CD14-positive monocyte (primary cell): ENCODE results near the gene TBC1D10A. TPM values are rescaled to one million over a fixed set of nuclear protein-coding genes. Genes with fewer than 3 reads are reported as not detected.

Experiments used
- DNase-seq, 3 donors: peaks; one replicate each; pipeline ENCODE4 v3.0.0-alpha.2; 2011 to 2022
- H2AFZ ChIP-seq: 2 replicates; pipeline ENCODE4 v1.6.0; 2012; ENCODE audit warnings: mild to moderate bottlenecking, low read depth, low read length, inconsistent platforms; ENCODE audit not compliant: insufficient read depth, poor library complexity, severe bottlenecking
- H3K27ac ChIP-seq, 2 donors: 1 replicate in 1 of 2; 2 replicates in 1 of 2; pipeline ENCODE4 v1.5.1; 2012 to 2013; ENCODE audit warnings: low read length in 2 of 2, control low read depth in 1 of 2, inconsistent platforms in 1 of 2, low read depth in 1 of 2, mild to moderate bottlenecking in 1 of 2
- H3K27me3 ChIP-seq, 2 donors: one replicate each; pipeline versions ENCODE4 v1.6.0 to v1.6.1; 2011 to 2013; ENCODE audit warnings: low read length in 2 of 2; ENCODE audit not compliant: control insufficient read depth in 2 of 2, insufficient read depth in 2 of 2
- H3K36me3 ChIP-seq, 2 donors: replicated peaks in 1 of 2; 1 replicate in 1 of 2; 2 replicates in 1 of 2; pipeline versions ENCODE4 v1.5.1 to v1.6.1; 2012 to 2013; ENCODE audit warnings: low read length in 2 of 2, control low read depth in 1 of 2, inconsistent platforms in 1 of 2, mild to moderate bottlenecking in 1 of 2; ENCODE audit not compliant: insufficient read depth in 2 of 2, control insufficient read depth in 1 of 2
- H3K4me1 ChIP-seq, 2 donors: 1 replicate in 1 of 2; 2 replicates in 1 of 2; pipeline versions ENCODE4 v1.5.1 to v1.6.1; 2012 to 2013; ENCODE audit warnings: low read length in 2 of 2, control low read depth in 1 of 2, inconsistent platforms in 1 of 2, mild to moderate bottlenecking in 1 of 2, moderate library complexity in 1 of 2; ENCODE audit not compliant: insufficient read depth in 2 of 2, control insufficient read depth in 1 of 2
- H3K4me2 ChIP-seq: replicated peaks from 2 replicates; pipeline ENCODE3; 2012; ENCODE audit warnings: low read length, moderate library complexity, mild to moderate bottlenecking; ENCODE audit not compliant: poor library complexity, severe bottlenecking; ENCODE audit errors: extremely low read depth
- H3K4me3 ChIP-seq, 3 experiments: fragments of 200-600 bp in 1 of 3; sonication (generic) in 1 of 3; replicated peaks in 1 of 3; 1 replicate in 2 of 3; 2 replicates in 1 of 3; pipeline ENCODE4 v1.5.1; 2011 to 2013; ENCODE audit warnings: low read length in 3 of 3, mild to moderate bottlenecking in 3 of 3, control low read depth in 2 of 3, low read depth in 2 of 3, inconsistent platforms in 1 of 3, moderate library complexity in 1 of 3
- H3K79me2 ChIP-seq: 2 replicates; pipeline ENCODE4 v1.6.0; 2012; ENCODE audit warnings: mild to moderate bottlenecking, control low read depth, inconsistent platforms, low read length, moderate library complexity; ENCODE audit not compliant: insufficient read depth
- H3K9ac ChIP-seq: 2 replicates; pipeline ENCODE4 v1.6.0; 2017; ENCODE audit warnings: low read length, mild to moderate bottlenecking; ENCODE audit not compliant: insufficient read depth, poor library complexity, severe bottlenecking
- H3K9me3 ChIP-seq, 2 donors: replicated peaks in 1 of 2; 1 replicate in 1 of 2; 2 replicates in 1 of 2; pipeline versions ENCODE4 v1.5.1 to v1.6.1; 2012 to 2013; ENCODE audit warnings: low read length in 2 of 2, control low read depth in 1 of 2; ENCODE audit not compliant: control insufficient read depth in 1 of 2, insufficient read depth in 1 of 2
- H4K20me1 ChIP-seq: 2 replicates; pipeline ENCODE4 v1.6.0; 2012; ENCODE audit warnings: mild to moderate bottlenecking, low read length, control low read depth, moderate library complexity; ENCODE audit not compliant: insufficient read depth
- H3K27ac Mint-ChIP-seq, 7 donors: one replicate each; pipeline ENCODE4 v1.8.0; 2020; ENCODE audit warnings: mild to moderate bottlenecking in 7 of 7, mixed read lengths in 7 of 7, moderate library complexity in 6 of 7, inconsistent platforms in 2 of 7
- H3K27me3 Mint-ChIP-seq, 3 donors: one replicate each; pipeline ENCODE4 v1.8.0; 2021 to 2022; ENCODE audit warnings: low read depth in 3 of 3, mild to moderate bottlenecking in 3 of 3, mixed read lengths in 3 of 3, moderate library complexity in 3 of 3, inconsistent platforms in 1 of 3
- H3K36me3 Mint-ChIP-seq, 2 donors: one replicate each; pipeline ENCODE4 v1.8.0; 2020; ENCODE audit warnings: mixed read lengths in 2 of 2, inconsistent platforms in 1 of 2, mild to moderate bottlenecking in 1 of 2
- H3K4me1 Mint-ChIP-seq: one replicate; pipeline ENCODE4 v1.8.0; 2020; ENCODE audit warnings: mild to moderate bottlenecking, mixed read lengths
- H3K4me3 Mint-ChIP-seq, 2 donors: one replicate each; pipeline ENCODE4 v1.8.0; 2020; ENCODE audit warnings: mild to moderate bottlenecking in 2 of 2, mixed read lengths in 2 of 2, moderate library complexity in 1 of 2
- H3K9me3 Mint-ChIP-seq, 7 donors: one replicate each; pipeline ENCODE4 v1.8.0; 2020 to 2022; ENCODE audit warnings: mixed read lengths in 7 of 7, mild to moderate bottlenecking in 6 of 7, moderate library complexity in 6 of 7, inconsistent platforms in 2 of 7
- CTCF ChIP-seq: fragments of 200-600 bp; IDR thresholded peaks from one replicate; pipeline ENCODE4 v1.8.0; 2022; ENCODE audit warnings: antibody characterized with exemption, mild to moderate bottlenecking
- WGBS: methylation state at CpG from one replicate; pipeline ENCODE4 v1.1.5; 2013; ENCODE audit warnings: missing lambda C conversion rate; ENCODE audit not compliant: insufficient coverage; 5-methylcytosine and 5-hydroxymethylcytosine counted together
- intact Hi-C, 2 donors: fragments of 100-400 bp; cut with micrococcal nuclease; formaldehyde crosslinking; loops; one replicate each; pipeline versions ENCODE4 v1.15.0 to v1.15.1; 2023
- polyA plus RNA-seq, 3 donors: library from polyadenylated mRNA; depleted of rRNA in 1 of 3; unstranded in 2 of 3; stranded (reverse) in 1 of 3; fragments of 300-500 nt in 2 of 3; fragments of >200 nt in 1 of 3; fragmentation: Illumina TruSeq in 2 of 3; gene quantifications; 1 replicate in 2 of 3; 2 replicates in 1 of 3; pipeline ENCODE4 v1.2.3, GENCODE V29; 2012 to 2021

Gene TBC1D10A
- polyA plus RNA-seq, 3 donors: 13.4 to 38.3 (median 21.8) TPM

- Histone ChIP-seq H2AFZ (peak overlapping the region; percentile 15), H3K27ac (peak overlapping the region; percentile 75 to 90), H3K9me3 (no peaks in the 10 kb centered on the region), H4K20me1 (peaks cover 13% of the 10 kb centered on the region), H3K4me2 (peak overlapping the region; percentile 69), H3K79me2 (peaks cover 77% of the 10 kb centered on the region), H3K9ac (no peak overlapping the region), H3K4me3 (peak overlapping the region in 2 of 3 experiments; percentile 9 to 67), H3K27me3 (no peaks in the 10 kb centered on the region), H3K36me3 (peaks cover 6 to 16% of the 10 kb centered on the region in 2 donors), H3K4me1 (peaks cover 76 to 95% of the 10 kb centered on the region in 2 donors)
- TF ChIP-seq CTCF: no peak
- 10% methylated on average over 7 of the region's 7 CpGs for WGBS
- Mint-ChIP-seq H3K36me3 (peaks cover 40 to 57% of the 10 kb centered on the region in 2 donors), H3K27me3 (peaks cover 0 to 2% (median 0%) of the 10 kb centered on the region in 3 donors), H3K4me3 (peak overlapping the region; percentile 72 to 97), H3K4me1 (peaks cover 93% of the 10 kb centered on the region), H3K27ac (peak overlapping the region; percentile 89 to 95 (median 94)), H3K9me3 (no peaks in the 10 kb centered on the region)
- peak; percentile 65 to 67 (median 65) for DNase-seq
- intact Hi-C loops: no loop called here
Observed at GRCh38 chr22:30318799-30319419, 7.8 kb downstream of the TBC1D10A start.

DNA sequence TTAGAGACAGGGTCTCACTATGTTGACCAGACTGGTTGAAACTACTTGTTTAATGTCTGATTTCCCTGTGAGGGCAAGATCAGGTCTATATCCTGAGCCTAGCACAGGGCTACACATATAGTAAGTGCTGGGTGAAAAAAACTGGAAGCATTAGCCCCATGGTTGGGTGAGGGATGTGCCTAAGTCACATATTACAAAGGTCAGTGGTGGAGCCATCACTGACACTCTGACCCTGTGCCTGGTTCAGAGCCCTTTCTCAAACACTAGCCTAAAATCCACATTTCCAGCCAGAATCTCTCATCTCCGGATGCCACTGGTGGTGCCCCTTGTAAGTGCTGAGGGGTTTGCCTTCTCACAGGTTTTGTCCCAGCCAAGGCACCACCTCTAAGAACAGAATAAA is 9.0 kb downstream of the TBC1D10A start:
- peaks cover 92% of the 10 kb centered on the region for H3K4me1 Mint-ChIP-seq
- peak overlapping the region in 1 of 3 experiments; percentile 67 for H3K4me3 ChIP-seq
- peak overlapping the region; percentile 69 for H3K4me2 ChIP-seq
- H4K20me1 ChIP-seq: peaks cover 13% of the 10 kb centered on the region
- H3K4me3 Mint-ChIP-seq: peak overlapping the region; percentile 4 to 97
- H2AFZ ChIP-seq: no peak overlapping the region
- no peak for TF ChIP-seq CTCF
- peaks cover 0 to 6% (median 0%) of the 10 kb centered on the region in 3 donors for H3K27me3 Mint-ChIP-seq
- H3K27me3 ChIP-seq: no peaks in the 10 kb centered on the region
- H3K36me3 Mint-ChIP-seq: peaks cover 37 to 55% of the 10 kb centered on the region in 2 donors
- H3K9me3 ChIP-seq: no peaks in the 10 kb centered on the region
- peaks cover 0 to 2% (median 0%) of the 10 kb centered on the region in 7 donors for H3K9me3 Mint-ChIP-seq
- DNase-seq: no peak
- H3K27ac Mint-ChIP-seq: peak overlapping the region; percentile 89 to 95 (median 94)
- peak overlapping the region; percentile 75 to 90 for H3K27ac ChIP-seq
- intact Hi-C loops: no loop called here
- peaks cover 75% of the 10 kb centered on the region for H3K79me2 ChIP-seq
- peaks cover 79 to 95% of the 10 kb centered on the region in 2 donors for H3K4me1 ChIP-seq
- H3K36me3 ChIP-seq: peaks cover 6 to 16% of the 10 kb centered on the region in 2 donors
- 100% methylated on average over 1 of the region's 1 CpG for WGBS
- H3K9ac ChIP-seq: no peak overlapping the region
